ENCODE data around the gene SMCO3.

Gene SMCO3

GRCh38 chr12:14802721-14803010 is 11.3 kb downstream of the SMCO3 start:
- peaks cover 65% of the 10 kb centered on the region for H3K79me2 ChIP-seq (ENCODE audit: control insufficient read depth, low read length)
- H3K4me3 ChIP-seq (ENCODE audit: low read length), result peak overlapping the region; percentile 97
- no peaks in the 10 kb centered on the region for H3F3A ChIP-seq (ENCODE audit: control insufficient read depth, insufficient read depth)
- H3K27me3 ChIP-seq (ENCODE audit: control insufficient read depth, low read length), result no peaks in the 10 kb centered on the region
- peaks cover 6% of the 10 kb centered on the region; the same call in 1 of the 2 replicates for H4K20me1 ChIP-seq (ENCODE audit: control insufficient read depth, insufficient read depth, low read depth, low read length)
- H3K27ac ChIP-seq (ENCODE audit: low read depth, low read length), result peak overlapping the region; percentile 51
- H3K9me3 ChIP-seq (ENCODE audit: control insufficient read depth, insufficient read depth, low read length), result no peaks in the 10 kb centered on the region
- peaks cover 48% of the 10 kb centered on the region for H3K36me3 ChIP-seq (ENCODE audit: control insufficient read depth, low read length)
- H3K4me2 ChIP-seq (ENCODE audit: low read length), result peak overlapping the region; percentile 76
- H3K4me1 ChIP-seq (ENCODE audit: control insufficient read depth, low read length), result peaks cover 27% of the 10 kb centered on the region
- TF ChIP-seq CTCF (IDR thresholded peaks at IDR 0.05; ENCODE audit: low read depth, low read length, poor library complexity, severe bottlenecking) (no peak), EZH2phosphoT487 (IDR thresholded peaks at IDR 0.05; ENCODE audit: borderline replicate concordance, low read length) (no peak)
- H3K9me2 ChIP-seq (replicated peaks; ENCODE audit: control insufficient read depth, low read length), result no peaks in the 10 kb centered on the region

- Histone ChIP-seq H3K27me3 (ENCODE audit: control insufficient read depth, low read length) (no peaks in the 10 kb centered on the region), H3K4me1 (ENCODE audit: control insufficient read depth, low read length) (peaks cover 27% of the 10 kb centered on the region), H3K27ac (ENCODE audit: low read depth, low read length) (no peak overlapping the region), H3K9me3 (ENCODE audit: control insufficient read depth, insufficient read depth, low read length) (no peaks in the 10 kb centered on the region), H3F3A (ENCODE audit: control insufficient read depth, insufficient read depth) (no peaks in the 10 kb centered on the region), H3K4me3 (ENCODE audit: low read length) (peak overlapping the region; percentile 97), H3K4me2 (ENCODE audit: low read length) (peak overlapping the region; percentile 76), H4K20me1 (ENCODE audit: control insufficient read depth, insufficient read depth, low read depth, low read length) (peaks cover 6% of the 10 kb centered on the region; the same call in 1 of the 2 replicates), H3K36me3 (ENCODE audit: control insufficient read depth, low read length) (peaks cover 52% of the 10 kb centered on the region), H3K9me2 (replicated peaks; ENCODE audit: control insufficient read depth, low read length) (no peaks in the 10 kb centered on the region), H3K79me2 (ENCODE audit: control insufficient read depth, low read length) (peaks cover 67% of the 10 kb centered on the region)
- TF ChIP-seq CTCF (IDR thresholded peaks at IDR 0.05; ENCODE audit: low read depth, low read length, poor library complexity, severe bottlenecking) (no peak), EZH2phosphoT487 (IDR thresholded peaks at IDR 0.05; ENCODE audit: borderline replicate concordance, low read length) (no peak)
Measured at GRCh38 chr12:14802247-14802646, 11.7 kb downstream of the SMCO3 start.

- Histone ChIP-seq H3K4me3 (ENCODE audit: low read length) (no peak overlapping the region), H3K4me1 (ENCODE audit: control insufficient read depth, low read length) (no peaks in the 10 kb centered on the region), H3K79me2 (ENCODE audit: control insufficient read depth, low read length) (peaks cover 22% of the 10 kb centered on the region), H3K9me3 (ENCODE audit: control insufficient read depth, insufficient read depth, low read length) (no peaks in the 10 kb centered on the region), H3K4me2 (ENCODE audit: low read length) (no peak overlapping the region), H3K27ac (ENCODE audit: low read depth, low read length) (no peak overlapping the region), H3K27me3 (ENCODE audit: control insufficient read depth, low read length) (no peaks in the 10 kb centered on the region), H3K9me2 (replicated peaks; ENCODE audit: control insufficient read depth, low read length) (no peaks in the 10 kb centered on the region), H3F3A (ENCODE audit: control insufficient read depth, insufficient read depth) (no peaks in the 10 kb centered on the region), H3K36me3 (ENCODE audit: control insufficient read depth, low read length) (peaks cover 95% of the 10 kb centered on the region), H4K20me1 (ENCODE audit: control insufficient read depth, insufficient read depth, low read depth, low read length) (no peaks in the 10 kb centered on the region)
- TF ChIP-seq EZH2phosphoT487 (IDR thresholded peaks at IDR 0.05; ENCODE audit: borderline replicate concordance, low read length) (no peak), CTCF (IDR thresholded peaks at IDR 0.05; ENCODE audit: low read depth, low read length, poor library complexity, severe bottlenecking) (no peak)
Measured at GRCh38 chr12:14795028-14795448, 18.9 kb downstream of the SMCO3 start.

- H3K36me3 ChIP-seq (ENCODE audit: control insufficient read depth, low read length), result peaks cover 67% of the 10 kb centered on the region
- peaks cover 17% of the 10 kb centered on the region for H3K4me1 ChIP-seq (ENCODE audit: control insufficient read depth, low read length)
- TF ChIP-seq CTCF (IDR thresholded peaks at IDR 0.05; ENCODE audit: low read depth, low read length, poor library complexity, severe bottlenecking) (no peak), EZH2phosphoT487 (IDR thresholded peaks at IDR 0.05; ENCODE audit: borderline replicate concordance, low read length) (no peak)
- H4K20me1 ChIP-seq (ENCODE audit: control insufficient read depth, insufficient read depth, low read depth, low read length), result no peaks in the 10 kb centered on the region
- no peak overlapping the region for H3K4me2 ChIP-seq (ENCODE audit: low read length)
- H3K79me2 ChIP-seq (ENCODE audit: control insufficient read depth, low read length), result no peaks in the 10 kb centered on the region
- H3K27ac ChIP-seq (ENCODE audit: low read depth, low read length), result no peak overlapping the region
- no peaks in the 10 kb centered on the region for H3K9me2 ChIP-seq (replicated peaks; ENCODE audit: control insufficient read depth, low read length)
- no peaks in the 10 kb centered on the region for H3K27me3 ChIP-seq (ENCODE audit: control insufficient read depth, low read length)
- H3K4me3 ChIP-seq (ENCODE audit: low read length), result no peak overlapping the region
- peaks cover 10% of the 10 kb centered on the region; the same call in 1 of the 2 replicates for H3F3A ChIP-seq (ENCODE audit: control insufficient read depth, insufficient read depth)
- H3K9me3 ChIP-seq (ENCODE audit: control insufficient read depth, insufficient read depth, low read length), result no peaks in the 10 kb centered on the region
Measured at GRCh38 chr12:14785568-14785967, 28.4 kb downstream of the SMCO3 start.

Data from DOHH2 (cell line).